ENCODE data around the gene JAZF1. TPM values are rescaled to one million over a fixed set of nuclear protein-coding genes. Genes with fewer than 3 reads are reported as not detected.

JAZF1 gene
- total RNA-seq, 1 experiment from 2014 or later = 0.90 TPM

DNA sequence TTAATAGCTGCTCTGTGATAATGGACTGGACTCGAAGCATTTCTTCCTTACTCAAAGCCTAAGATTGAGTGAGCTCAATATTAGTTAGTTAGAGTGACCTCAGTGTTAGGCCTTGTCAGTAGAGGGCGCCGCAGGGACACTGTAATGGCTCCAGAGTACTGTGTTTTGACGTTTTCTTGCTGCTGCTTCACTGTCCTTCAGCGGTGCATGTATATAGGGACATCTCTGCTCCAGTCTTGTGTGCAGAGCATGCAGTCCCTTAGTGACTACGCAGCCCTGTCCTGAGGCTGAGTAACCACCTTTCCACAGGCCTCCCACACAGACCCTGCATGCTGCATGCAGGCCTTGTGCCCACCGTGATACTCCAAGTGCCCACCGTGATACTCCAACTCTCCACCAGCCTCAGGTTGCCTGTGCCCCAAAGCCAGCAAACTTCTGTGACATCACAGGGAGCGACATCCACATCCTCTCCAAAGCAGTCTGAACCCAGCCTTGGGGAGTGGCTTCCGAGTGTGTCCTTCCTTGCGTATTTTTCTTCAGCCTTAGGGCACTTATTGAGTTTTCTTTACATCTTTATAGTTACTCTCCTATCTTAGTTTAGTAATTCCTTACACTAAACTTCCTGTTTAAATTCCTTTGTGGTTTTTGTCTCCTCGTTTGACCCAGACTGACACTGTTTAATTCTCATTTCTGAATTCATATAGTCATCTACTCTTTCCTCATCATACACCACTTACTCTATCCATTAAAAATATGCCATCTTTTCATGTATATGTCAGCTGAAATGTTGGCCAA lies 118.2 kb downstream of the JAZF1 start:
- H3F3A ChIP-seq (ENCODE audit: insufficient read depth, low read depth) = peaks cover 19% of the 10 kb centered on the region; the same call in 1 of the 2 replicates
- no peaks in the 10 kb centered on the region for H3K79me2 ChIP-seq (ENCODE audit: low read depth)
- no peaks in the 10 kb centered on the region for H3K27me3 ChIP-seq (ENCODE audit: insufficient read depth, low read depth)
- no peaks in the 10 kb centered on the region for H3K9me2 ChIP-seq (ENCODE audit: insufficient read depth)
- no peak overlapping the region for H3K4me3 ChIP-seq
- H3K27ac ChIP-seq = peak overlapping the region; percentile 6
- H3K36me3 ChIP-seq (ENCODE audit: low read depth) = no peaks in the 10 kb centered on the region
- TF ChIP-seq EZH2 (IDR thresholded peaks at IDR 0.05; ENCODE audit: low read depth) = no peak
- TF ChIP-seq, protein P1, sequence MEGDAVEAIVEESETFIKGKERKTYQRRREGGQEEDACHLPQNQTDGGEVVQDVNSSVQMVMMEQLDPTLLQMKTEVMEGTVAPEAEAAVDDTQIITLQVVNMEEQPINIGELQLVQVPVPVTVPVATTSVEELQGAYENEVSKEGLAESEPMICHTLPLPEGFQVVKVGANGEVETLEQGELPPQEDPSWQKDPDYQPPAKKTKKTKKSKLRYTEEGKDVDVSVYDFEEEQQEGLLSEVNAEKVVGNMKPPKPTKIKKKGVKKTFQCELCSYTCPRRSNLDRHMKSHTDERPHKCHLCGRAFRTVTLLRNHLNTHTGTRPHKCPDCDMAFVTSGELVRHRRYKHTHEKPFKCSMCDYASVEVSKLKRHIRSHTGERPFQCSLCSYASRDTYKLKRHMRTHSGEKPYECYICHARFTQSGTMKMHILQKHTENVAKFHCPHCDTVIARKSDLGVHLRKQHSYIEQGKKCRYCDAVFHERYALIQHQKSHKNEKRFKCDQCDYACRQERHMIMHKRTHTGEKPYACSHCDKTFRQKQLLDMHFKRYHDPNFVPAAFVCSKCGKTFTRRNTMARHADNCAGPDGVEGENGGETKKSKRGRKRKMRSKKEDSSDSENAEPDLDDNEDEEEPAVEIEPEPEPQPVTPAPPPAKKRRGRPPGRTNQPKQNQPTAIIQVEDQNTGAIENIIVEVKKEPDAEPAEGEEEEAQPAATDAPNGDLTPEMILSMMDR (conservative IDR thresholded peaks at IDR 0.05) = peak; percentile 75
- no TSS peak for BruUV-seq (replicated peaks)
- peak overlapping the region; percentile 20 for H3K4me2 ChIP-seq
- intact Hi-C loops (cut with micrococcal nuclease; ENCODE audit: unreplicated experiment) = no loop called here
- peaks cover 34% of the 10 kb centered on the region for H3K4me1 ChIP-seq (replicated peaks; ENCODE audit: insufficient read depth)
- H3K9me3 ChIP-seq (ENCODE audit: insufficient read depth, low read depth) = 0 out of 2 replicates have a peak, but pooled peaks cover 5% of the 10 kb centered on the region
- peak; percentile 57 to 87 for DNase-seq
- H4K20me1 ChIP-seq (ENCODE audit: insufficient read depth) = no peaks in the 10 kb centered on the region
- CTCF ChIA-PET = interaction anchor here (0.5 to 1.7 kb wide), 26 partner anchors 9 to 1184 kb away, joined by 3 to 32 read pairs (median 4); no protein-coding TSS in a partner anchor
- H2AFZ ChIP-seq = no peak overlapping the region
- POLR2A ChIA-PET (ENCODE audit: unreplicated experiment) = interaction anchor here (0.5 to 0.6 kb wide), 2 partner anchors 24 to 1597 kb away, joined by 6 to 9 read pairs; no protein-coding TSS in a partner anchor

DNA sequence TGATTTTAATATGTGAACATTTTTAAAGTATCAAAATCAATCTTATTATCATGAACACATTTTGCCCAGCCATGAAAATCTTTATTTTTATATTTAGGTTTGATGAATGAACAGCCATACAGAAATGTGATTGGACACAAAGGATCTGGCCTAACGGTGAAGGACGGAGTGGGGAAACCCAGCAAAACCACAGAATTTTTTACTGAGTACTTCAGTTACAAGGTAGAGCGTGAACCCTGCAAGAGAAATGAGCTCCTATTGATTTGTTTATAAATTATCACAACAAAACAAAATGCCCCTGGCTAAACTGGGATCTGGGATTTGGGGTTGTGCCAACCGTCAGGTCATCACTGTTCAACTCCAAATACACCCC lies 118.8 kb downstream of the JAZF1 start:
- Histone ChIP-seq H3K9me3 (ENCODE audit: insufficient read depth, low read depth) (0 out of 2 replicates have a peak, but pooled peaks cover 5% of the 10 kb centered on the region), H3K4me2 (no peak overlapping the region), H3F3A (ENCODE audit: insufficient read depth, low read depth) (peaks cover 19% of the 10 kb centered on the region; the same call in 1 of the 2 replicates), H3K27me3 (ENCODE audit: insufficient read depth, low read depth) (no peaks in the 10 kb centered on the region), H3K4me3 (no peak overlapping the region), H4K20me1 (ENCODE audit: insufficient read depth) (no peaks in the 10 kb centered on the region), H3K4me1 (replicated peaks; ENCODE audit: insufficient read depth) (peaks cover 34% of the 10 kb centered on the region), H3K36me3 (ENCODE audit: low read depth) (no peaks in the 10 kb centered on the region), H3K9me2 (ENCODE audit: insufficient read depth) (no peaks in the 10 kb centered on the region), H2AFZ (no peak overlapping the region), H3K27ac (no peak overlapping the region), H3K79me2 (ENCODE audit: low read depth) (no peaks in the 10 kb centered on the region)
- BruUV-seq (replicated peaks) = no TSS peak
- POLR2A ChIA-PET (ENCODE audit: unreplicated experiment) = interaction anchor here (0.5 to 0.6 kb wide), 2 partner anchors 23 to 1597 kb away, joined by 6 to 9 read pairs; no protein-coding TSS in a partner anchor
- DNase-seq = no peak
- intact Hi-C loops (cut with micrococcal nuclease; ENCODE audit: unreplicated experiment) = no loop called here
- CTCF ChIA-PET = interaction anchor here (0.5 to 1.7 kb wide), 24 partner anchors 10 to 1184 kb away, joined by 3 to 32 read pairs (median 5); no protein-coding TSS in a partner anchor
- TF ChIP-seq EZH2 (IDR thresholded peaks at IDR 0.05; ENCODE audit: low read depth) = no peak
- TF ChIP-seq, protein P1 (conservative IDR thresholded peaks at IDR 0.05) = no peak

DNA sequence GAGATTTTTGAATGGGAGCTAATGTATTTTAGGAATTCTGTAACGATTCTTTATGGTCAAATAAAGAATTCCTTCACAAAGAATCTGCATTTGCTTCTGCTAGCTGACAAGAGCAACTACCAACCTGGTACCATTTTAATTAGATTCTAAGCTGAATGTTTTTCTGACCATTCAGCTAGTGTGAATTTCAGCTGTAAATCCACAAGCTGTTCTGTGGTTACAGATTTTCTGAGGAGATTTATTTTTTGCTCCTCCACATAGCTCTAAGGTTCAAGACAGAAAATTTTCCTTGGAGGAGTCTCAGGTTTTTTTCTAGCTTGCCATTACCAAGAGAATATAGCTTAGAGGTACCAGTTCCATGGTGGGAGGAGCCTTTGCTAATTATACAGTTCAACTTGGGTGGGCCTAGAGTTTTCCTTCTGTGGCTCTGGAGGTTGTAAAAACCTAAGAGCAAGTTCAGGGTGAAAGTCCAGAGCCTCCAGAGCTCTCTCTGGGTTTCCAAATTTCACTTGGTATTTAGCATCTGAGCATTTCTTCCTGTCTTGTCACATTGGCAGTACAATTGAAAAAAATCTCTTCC lies 120.1 kb downstream of the JAZF1 start:
- Histone ChIP-seq H3K9me2 (ENCODE audit: insufficient read depth) (no peaks in the 10 kb centered on the region), H3K4me2 (no peak overlapping the region), H3K36me3 (ENCODE audit: low read depth) (no peaks in the 10 kb centered on the region), H3K79me2 (ENCODE audit: low read depth) (no peaks in the 10 kb centered on the region), H3K27me3 (ENCODE audit: insufficient read depth, low read depth) (no peaks in the 10 kb centered on the region), H3K4me1 (replicated peaks; ENCODE audit: insufficient read depth) (peaks cover 34% of the 10 kb centered on the region), H3F3A (ENCODE audit: insufficient read depth, low read depth) (peaks cover 19% of the 10 kb centered on the region; the same call in 1 of the 2 replicates), H3K9me3 (ENCODE audit: insufficient read depth, low read depth) (0 out of 2 replicates have a peak, but pooled peaks cover 5% of the 10 kb centered on the region), H2AFZ (no peak overlapping the region), H3K27ac (no peak overlapping the region), H3K4me3 (no peak overlapping the region), H4K20me1 (ENCODE audit: insufficient read depth) (no peaks in the 10 kb centered on the region)
- intact Hi-C loops (cut with micrococcal nuclease; ENCODE audit: unreplicated experiment) = no loop called here
- TF ChIP-seq, protein P1 (conservative IDR thresholded peaks at IDR 0.05) = no peak
- TF ChIP-seq EZH2 (IDR thresholded peaks at IDR 0.05; ENCODE audit: low read depth) = no peak
- ChIA-PET POLR2A (ENCODE audit: unreplicated experiment) (no interaction called here), CTCF (no interaction called here)
- BruUV-seq (replicated peaks) = no TSS peak
- no peak for DNase-seq

All from PC-9 (cell line).